Activated T-cell treated with anti-CD3 and anti-CD28 coated beads for 48 hours (primary cell): ENCODE results near the gene CCIN.
"Not testable (repeated sequence)": the region's sequence is repeated elsewhere in the genome, so short reads cannot be mapped to it uniquely, and the experiment has no call there.

Source experiments
- DNase-seq: peaks from one replicate; pipeline ENCODE4 v3.0.0-alpha.2; 2020; ENCODE audit warnings: low read depth

The CCIN gene

DNA sequence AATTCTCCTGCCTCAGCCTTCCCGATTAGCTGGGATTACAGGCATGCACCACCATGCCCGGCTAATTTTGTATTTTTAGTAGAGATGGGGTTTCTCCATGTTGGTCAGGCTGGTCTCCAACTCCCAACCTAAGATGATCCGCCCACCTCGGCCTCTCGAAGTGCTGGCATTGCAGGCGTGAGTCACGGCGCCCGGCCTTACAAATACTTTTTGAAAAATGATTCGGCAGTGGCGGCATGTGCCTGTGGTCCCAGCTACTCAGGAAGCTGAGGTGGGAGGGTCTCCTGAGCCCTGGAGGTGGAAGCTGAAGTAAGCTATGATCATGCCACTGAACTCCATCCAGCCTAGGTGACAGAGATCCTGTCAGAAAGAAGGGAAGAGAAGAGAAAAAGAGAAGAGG is 9.1 kb upstream of the CCIN start:
- DNase-seq, result not testable (repeated sequence)

DNA sequence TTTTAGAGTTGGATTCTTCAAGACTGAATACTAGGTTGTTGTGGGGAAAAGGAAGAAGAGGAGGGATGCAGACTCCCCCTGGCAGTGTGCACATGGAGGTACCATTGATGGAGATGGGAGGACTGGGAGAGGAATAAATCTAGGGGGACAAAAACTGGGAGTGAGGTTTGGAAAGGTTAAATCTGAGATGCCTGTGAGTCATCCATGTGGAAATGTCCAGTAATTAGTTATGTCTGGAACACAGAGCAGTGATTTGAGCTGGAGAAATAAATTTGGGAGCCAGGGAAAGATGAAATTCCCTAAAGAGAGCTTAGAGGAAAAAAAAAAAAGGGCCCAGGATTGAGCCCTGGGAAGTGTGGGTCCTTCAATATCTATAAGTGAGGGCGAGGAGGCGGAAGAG is 8.0 kb upstream of the CCIN start:
- no peak for DNase-seq

GRCh38 chr9:36162211-36162738 is 6.9 kb upstream of the CCIN start:
- no peak for DNase-seq

GRCh38 chr9:36163049-36163785 is 6.0 kb upstream of the CCIN start:
- DNase-seq, result no peak

- no peak for DNase-seq
Observed at GRCh38 chr9:36163786-36164170, 5.4 kb upstream of the CCIN start.

DNA sequence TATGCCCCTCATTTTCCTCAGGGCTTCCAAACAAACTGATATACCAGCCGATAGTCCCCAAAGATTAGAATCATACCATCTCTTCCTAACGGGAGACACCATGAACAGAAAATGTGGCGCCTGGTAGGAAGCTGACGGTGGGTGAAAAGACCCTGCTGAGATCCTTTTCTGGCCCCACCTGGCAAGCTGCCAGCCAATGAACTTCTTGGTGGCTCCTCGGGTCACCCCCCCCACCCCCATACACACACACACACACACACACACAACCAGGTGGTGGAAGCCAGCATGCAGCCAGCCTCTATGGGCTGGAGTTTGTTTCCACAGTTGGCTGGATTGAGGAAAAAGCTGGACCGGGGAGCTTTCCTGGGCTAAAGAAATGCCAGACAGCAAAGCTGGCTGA is 4.8 kb upstream of the CCIN start:
- no peak for DNase-seq

DNA sequence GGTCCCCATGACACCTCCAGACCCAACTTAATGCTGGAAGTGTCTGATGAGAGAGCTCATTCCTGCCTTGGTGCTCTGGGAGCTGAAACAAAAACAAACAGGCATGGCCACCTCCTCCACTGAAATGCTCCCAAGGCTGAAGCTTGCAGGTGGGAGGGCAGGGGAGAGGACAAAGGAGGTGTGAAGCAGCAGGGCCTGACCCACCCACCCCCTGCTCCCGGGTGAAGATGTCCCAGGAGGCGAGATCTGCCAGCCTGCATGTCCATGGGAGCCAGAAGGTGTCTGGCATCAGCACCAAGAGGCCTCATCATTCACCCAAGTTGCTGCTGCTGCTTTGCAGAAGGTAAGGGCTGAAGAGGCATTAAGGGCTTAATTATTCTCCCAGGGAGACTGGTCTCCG is 4.2 kb upstream of the CCIN start:
- no peak for DNase-seq

- DNase-seq, result no peak
Observed at GRCh38 chr9:36165826-36166167, 3.4 kb upstream of the CCIN start.

DNA sequence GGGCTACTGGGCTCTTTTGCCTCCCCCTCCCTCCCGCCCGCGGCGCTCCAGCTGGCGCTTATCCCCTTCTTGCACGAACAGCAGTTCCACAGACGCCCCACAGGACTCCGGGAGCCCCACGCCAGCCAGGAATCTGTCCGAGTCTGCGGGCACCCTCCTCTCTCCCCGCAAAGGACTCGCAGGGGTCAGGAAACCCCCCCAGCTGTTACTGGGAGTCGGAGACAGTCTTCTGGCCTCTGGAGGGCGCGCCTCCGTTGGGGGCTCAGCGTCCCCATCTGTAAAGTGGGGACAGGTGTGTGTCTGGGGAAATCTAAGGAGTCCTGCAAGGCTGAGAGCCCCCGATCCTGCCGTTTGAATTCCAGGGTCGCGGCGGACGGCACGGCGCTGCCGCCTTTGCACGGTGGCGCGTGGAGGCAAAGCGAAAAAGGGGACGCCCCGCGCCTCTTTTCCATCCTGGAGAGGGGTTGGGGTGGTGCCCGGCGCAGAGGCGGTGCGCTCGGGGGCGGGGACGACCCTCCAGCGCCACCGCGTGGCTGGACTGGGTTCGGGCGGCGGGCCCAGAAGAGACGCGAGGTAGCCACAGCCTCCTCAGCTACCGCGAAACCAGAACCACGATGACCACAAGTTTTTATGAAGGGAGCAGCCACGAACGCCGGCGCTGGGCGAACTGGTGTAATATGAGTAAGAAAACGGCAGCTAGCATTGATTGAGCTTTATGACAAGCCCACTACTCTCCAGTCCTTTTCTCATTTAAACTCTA is 2.8 kb upstream of the CCIN start:
- peak; percentile 86 for DNase-seq

DNA sequence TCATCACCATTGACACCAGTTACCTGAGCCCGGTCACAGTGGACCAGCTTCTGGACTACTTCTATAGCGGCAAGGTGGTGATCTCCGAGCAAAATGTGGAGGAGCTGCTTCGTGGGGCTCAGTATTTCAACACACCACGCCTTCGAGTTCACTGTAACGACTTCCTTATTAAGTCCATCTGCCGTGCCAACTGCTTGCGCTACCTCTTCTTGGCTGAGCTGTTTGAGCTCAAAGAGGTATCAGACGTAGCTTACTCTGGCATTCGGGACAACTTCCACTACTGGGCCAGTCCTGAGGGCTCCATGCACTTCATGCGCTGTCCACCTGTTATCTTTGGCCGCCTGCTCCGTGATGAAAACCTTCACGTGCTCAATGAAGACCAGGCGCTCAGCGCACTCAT is 520 bp downstream of the CCIN start:
- DNase-seq, result no peak

- no peak for DNase-seq
Observed at GRCh38 chr9:36170531-36170930, 1.3 kb downstream of the CCIN start.

GRCh38 chr9:36173861-36174260 is 4.7 kb downstream of the CCIN start:
- no peak for DNase-seq

- DNase-seq, result no peak
Observed at GRCh38 chr9:36174271-36174670, 5.1 kb downstream of the CCIN start.

- DNase-seq, result no peak
Observed at GRCh38 chr9:36174731-36175130, 5.5 kb downstream of the CCIN start.

GRCh38 chr9:36175209-36175608 is 6.0 kb downstream of the CCIN start:
- DNase-seq, result not testable (repeated sequence)

- not testable (repeated sequence) for DNase-seq
Observed at GRCh38 chr9:36176496-36176895, 7.3 kb downstream of the CCIN start.

DNA sequence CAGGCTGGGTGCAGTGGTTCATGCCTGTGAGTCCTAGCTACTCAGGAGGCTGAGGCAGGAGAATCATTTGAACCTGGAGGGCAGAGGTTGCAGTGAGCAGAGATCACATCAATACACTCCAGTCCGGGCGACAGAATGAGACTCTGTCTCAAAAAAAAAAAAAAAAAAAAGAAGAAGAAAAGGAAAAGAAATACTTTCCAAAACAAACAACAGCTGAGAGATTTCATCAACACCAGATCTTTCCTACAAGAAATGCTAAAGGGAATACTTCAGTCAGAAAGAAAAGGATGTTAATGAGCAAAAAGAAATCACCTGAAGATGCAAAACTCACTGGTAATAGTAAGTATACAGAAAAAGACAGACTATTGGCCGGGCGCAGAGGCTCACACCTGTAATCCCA is 8.4 kb downstream of the CCIN start:
- no peak for DNase-seq

DNA sequence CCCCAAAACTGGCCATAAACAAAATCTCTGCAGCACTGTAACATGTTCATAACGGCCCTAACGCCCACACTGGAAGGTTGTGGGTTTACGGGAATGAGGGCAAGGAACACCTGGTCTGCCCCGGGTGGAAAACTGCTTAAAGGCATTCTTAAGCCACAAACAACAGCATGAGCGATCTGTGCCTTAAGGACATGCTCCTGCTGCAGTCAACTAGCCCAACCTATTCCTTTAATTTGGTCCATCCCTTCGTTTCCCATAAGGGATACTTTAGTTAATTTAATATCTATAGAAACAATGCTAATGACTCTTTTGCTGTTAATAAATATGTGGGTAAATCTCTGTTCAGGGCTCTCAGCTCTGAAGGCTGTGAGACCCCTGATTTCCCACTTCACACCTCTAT is 11.1 kb downstream of the CCIN start:
- not testable (repeated sequence) for DNase-seq

DNA sequence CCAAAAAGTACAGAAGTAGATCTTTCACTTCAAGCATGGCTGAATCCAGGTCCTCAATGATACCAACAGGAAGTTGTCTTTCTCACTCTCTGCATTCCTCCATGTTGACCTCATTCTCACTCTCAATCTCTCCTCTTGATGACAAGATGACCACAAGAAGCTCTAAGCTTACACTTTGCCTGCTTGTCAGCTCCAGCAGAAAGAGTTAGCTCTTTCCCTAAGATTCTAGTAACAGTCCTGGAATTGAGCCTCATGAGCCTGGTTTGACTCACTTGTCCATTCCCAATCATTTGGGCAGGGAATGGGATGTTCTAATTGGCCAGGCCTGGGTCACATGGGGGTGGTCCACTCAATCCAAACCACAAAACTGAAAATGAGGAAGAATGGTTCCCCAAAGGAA is 18.2 kb downstream of the CCIN start:
- no peak for DNase-seq

- no peak for DNase-seq
Observed at GRCh38 chr9:36188212-36188611, 19.0 kb downstream of the CCIN start.

DNA sequence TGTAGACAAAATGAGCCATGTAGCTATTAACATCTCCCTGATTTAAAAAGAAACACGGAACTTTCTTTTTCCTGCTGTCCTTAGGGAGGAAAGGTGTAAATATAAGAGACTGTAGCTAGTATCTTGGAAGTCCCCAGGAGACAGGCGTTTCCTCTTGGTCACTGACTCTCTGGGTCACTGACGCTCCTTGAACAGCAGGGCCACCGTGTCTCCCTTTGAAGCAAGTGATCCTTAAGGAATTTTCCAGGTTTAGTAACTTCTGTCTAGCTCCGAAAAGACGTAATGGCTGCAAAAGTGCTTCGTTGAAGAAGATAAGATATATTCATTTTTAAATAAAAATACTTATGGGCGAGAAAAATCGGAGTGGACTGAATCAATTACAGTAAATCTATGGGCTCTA is 20.8 kb downstream of the CCIN start:
- no peak for DNase-seq

- peak; percentile 89 for DNase-seq
Observed at GRCh38 chr9:36190388-36191289, 21.5 kb downstream of the CCIN start, which contains the start of gene CLTA. Gene CLTA (plus strand): TSS chr9:36190921. CDS start chr9:36191057, 136 bp downstream.

DNA sequence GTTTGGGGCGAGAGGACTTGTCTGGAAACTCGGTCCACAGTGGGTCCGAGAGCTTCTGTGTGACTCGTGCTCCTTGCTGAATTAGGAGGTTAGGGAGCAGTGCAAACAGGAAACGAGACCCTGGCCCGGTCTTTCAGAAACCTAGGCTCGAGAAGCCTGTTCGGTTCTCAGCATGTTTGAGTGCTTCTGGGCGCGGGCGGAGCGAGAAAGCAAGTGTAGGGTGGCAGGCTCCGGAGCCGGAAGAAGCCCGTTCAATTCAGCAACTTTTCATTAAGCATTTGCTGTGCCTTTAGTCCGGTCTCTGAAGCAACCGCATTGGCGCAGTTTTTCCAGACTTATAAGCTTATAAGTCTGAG is 22.1 kb downstream of the CCIN start:
- peak; percentile 20 for DNase-seq
